ENCODE results near the gene NUP85.
"Not testable (repeated sequence)": the region's sequence is repeated elsewhere in the genome, so short reads cannot be mapped to it uniquely, and the experiment has no call there.

The NUP85 gene

DNA sequence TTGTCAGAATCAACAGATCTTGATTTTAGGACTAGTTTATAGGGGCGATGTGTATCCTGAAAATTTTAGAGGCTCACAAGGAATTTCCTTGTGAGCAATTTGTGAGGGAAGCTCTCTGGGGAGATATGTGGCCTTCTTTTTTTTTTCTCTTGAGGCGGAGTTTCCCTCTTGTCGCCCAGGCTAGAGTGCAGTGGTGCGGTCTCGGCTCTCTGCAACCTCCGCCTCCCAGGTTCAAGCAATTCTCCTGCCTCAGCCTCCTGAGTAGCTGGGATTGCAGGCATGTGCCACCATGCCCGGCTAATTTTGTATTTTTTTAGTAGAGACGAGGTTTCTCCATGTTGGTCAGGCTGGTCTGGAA lies 1.6 kb downstream of the NUP85 start:
- not testable (repeated sequence) for DNase-seq

DNA sequence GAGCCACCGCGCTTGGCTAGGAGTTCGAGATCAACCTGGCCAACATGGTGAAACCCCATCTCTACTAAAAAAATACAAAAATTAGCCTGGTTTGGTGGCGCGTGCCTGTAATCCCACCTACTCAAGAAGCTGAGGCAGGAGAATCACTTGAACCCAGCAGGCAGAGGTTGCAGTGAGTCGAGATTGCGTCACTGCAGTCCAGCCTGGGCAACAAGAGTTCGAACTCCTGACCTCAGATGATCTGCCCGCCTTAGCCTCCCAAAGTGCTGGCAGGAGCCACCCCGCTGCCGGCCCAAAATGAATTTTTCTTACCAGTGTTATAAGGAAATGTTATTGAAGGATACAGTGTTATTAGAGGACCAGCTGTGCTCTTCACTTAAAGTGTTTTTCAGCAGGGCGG lies 2.3 kb downstream of the NUP85 start:
- no peak for DNase-seq

DNA sequence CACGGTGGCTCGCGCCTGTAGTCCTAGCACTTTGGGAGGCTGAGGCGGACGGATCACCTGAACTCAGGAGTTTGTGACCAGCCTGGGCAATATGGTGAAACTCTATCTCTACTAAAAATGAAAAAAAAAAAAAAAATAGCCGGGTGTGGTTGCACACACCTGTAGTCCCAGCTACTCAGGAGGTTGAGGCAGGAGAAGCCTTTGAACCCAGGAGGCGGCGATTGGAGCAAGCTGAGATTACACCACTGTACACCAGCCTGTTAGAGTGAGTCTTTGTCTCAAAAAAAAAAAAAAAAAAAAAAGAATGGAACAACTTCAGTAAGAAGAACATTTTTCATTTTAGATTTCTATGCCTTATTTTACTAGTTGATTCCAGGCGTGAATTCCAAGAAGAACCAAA lies 2.7 kb downstream of the NUP85 start:
- DNase-seq = no peak

DNA sequence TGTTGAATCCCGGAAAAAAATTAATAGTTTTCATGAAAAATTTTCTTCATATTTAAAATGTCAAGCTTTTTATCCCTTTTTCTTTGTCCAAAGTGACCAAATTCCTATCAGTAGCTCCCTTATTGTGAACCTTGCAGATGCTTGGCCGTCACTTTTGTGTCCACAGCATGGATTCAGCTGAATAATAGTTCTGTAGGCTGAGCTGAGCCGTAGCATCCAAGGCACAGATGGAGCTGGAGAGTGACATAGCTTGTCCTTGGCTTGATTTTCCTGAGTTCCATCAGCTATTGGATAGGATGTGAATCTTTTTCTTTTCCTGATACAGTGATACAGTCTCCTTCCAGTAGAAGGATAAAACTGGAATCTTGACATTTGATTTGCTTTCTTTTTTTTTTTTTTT lies 3.6 kb downstream of the NUP85 start:
- no peak for DNase-seq

DNA sequence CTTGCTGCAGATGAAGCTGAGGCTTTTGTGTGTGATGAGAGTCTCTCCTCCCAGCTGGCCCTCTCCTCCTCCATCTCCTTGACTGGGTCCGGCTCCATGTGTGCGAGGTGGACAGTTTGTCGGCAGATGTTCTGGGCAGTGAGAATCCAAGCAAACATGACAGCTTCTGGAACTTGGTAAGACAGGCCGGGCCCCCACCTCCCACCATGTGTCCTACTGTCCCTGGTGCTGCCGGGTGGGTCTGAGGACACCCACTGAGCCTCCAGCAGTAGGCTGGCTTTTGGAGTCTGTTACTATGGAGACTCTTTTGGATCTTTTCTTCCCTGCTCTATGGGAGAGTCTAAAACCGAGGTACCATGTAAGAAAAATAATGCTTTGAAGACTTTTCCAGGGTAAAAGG lies 12.7 kb downstream of the NUP85 start:
- DNase-seq = no peak

DNA sequence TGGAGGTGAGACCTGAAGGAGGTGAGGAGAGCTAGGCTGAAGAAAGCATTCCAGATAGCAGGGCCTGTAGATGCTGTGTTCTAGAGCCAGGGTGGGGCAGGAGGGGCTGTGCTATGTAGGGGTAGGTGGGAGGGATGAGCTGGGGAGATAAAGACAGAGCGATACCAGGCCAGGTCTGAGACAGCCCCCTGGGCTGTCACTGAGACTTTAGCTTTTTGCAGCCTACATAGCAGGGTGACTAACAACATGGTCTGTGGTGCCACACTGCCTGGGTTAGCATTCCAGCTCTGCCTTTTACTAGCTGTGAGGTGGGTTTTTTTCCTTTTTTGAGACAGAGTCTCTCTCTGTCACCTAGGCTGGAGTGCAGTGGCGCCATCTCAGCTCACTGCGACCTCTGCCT lies 14.3 kb downstream of the NUP85 start:
- no peak for DNase-seq

DNA sequence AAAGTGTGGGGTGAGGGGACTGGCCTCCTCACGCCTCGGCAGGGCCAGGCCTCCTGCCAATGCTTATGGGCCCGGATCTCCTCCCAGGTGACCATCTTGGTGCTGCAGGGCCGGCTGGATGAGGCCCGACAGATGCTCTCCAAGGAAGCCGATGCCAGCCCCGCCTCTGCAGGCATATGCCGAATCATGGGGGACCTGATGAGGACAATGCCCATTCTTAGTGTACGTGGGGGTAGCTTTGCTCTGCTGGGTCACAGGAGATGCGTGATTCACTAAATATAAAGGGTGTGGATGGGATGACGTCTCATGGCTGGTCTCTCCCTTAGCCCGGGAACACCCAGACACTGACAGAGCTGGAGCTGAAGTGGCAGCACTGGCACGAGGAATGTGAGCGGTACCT lies 19.5 kb downstream of the NUP85 start:
- DNase-seq = no peak

DNA sequence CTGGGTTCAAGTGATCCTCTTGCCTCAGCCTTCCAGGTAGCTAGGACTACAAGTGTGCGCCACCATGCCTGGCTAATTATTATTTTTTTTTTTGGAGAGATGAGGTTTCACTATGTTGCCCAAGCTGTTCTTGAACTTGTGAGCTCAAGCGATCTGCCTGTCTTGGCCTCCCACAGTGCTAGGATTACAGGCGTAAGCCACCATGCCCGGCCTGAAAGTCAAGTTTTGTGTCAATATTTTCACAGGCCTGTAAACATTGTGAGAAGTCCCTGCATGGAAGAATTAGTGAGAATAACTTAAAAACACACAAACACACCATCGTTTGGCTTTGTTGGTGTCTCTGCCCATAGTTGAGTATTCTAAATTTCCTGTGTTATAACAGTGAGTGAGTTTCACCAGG lies 22.2 kb downstream of the NUP85 start:
- DNase-seq = no peak

DNA sequence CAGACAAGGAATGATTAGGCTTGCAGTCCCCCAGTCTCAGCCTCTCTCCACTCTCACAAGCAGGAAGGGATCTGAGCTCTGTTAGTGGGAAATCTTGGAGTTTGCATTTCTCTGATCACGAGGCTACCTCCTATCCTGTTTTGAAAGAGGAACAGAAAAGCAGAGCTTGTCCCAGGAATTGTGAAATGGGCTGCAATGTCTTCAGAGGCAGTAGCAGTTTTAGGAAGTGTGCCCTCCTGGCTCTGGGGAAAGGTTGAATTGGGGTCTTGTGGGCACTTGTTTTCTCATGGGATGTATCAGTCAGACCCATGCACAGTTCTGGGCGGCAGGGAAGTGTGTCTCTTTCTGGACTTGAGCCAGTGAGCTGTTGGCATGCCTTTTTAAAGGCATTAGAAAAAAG lies 22.8 kb downstream of the NUP85 start:
- no peak for DNase-seq

DNA sequence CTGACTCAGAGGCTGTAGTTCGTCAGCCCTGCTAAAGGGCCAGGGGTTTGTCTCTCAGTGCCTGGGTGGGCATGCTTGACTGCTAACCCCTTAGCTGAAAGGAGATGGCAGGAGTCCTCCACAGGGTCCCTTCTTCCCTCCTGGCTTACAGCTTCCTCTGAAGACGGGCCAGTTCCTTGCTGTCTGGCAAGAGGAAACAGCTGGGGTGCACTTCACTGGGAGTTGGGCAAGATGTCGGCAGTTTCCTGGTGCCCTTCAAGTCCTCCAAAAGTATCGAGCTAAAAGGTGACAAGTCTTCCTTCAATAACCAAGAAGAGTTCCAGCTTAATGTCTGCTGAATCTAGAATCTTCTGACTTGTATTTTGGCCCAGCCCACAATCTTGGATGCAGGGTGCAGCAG lies 23.4 kb downstream of the NUP85 start:
- no peak for DNase-seq

DNA sequence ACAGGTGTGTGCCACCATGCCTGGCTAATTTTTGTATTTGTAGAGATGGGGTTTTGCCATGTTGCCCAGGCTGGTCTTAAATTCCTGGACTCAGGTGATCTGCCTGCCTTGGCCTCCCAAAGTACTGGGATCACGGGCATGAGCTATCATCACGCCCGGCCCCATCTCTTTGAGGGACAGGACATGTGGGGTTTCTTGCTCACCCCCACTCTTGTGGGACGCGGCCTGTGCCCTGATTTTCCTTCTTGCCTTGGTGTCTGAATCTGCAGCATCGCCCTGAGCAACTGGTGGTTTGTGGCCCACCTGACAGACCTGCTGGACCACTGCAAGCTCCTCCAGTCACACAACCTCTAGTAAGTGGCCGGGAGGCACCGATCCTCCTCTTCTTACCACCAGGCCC lies 25.6 kb downstream of the NUP85 start:
- no peak for DNase-seq

DNA sequence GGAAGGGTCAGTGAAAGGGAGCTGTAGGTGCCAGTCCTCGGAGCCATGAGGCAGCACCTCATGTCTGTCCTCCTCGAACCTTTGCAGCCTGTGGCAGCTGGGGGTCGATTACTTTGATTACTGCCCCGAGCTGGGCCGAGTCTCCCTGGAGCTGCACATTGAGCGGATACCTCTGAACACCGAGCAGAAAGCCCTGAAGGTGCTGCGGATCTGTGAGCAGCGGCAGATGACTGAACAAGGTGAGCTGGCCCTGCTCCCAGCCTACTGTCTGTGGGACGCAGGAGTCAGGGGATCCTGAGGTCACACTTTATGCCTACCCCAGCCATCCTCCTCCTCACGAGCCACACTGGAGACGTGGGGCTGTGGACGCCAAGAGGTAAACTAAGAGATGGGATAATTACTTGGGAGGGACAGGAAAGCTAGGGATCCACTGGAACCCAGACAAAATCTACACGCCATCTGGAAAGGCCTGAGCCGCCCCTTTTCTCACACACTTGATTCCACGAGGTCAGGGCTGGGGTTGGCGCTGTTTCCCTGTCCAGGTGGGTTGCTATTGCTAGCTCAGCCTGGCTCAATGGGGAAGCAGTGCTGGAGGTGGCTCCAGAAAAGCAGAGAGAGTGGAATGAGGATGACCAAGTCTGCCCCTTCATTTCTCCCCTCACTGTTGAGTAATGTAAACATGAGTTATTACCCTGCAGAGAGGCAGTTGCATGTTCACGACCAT lies 26.4 kb downstream of the NUP85 start:
- no peak for DNase-seq

DNA sequence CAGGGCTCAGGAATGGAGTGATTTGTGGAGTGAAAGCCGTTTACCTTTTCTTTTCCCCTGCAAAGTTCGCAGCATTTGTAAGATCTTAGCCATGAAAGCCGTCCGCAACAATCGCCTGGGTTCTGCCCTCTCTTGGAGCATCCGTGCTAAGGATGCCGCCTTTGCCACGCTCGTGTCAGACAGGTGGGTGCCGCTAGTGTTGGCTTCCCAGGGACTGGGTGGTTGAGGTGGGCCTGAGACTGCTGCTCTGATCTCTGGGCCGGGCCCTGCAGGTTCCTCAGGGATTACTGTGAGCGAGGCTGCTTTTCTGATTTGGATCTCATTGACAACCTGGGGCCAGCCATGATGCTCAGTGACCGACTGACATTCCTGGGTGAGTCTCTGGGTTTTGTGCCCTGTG lies 27.3 kb downstream of the NUP85 start:
- DNase-seq = no peak

DNA sequence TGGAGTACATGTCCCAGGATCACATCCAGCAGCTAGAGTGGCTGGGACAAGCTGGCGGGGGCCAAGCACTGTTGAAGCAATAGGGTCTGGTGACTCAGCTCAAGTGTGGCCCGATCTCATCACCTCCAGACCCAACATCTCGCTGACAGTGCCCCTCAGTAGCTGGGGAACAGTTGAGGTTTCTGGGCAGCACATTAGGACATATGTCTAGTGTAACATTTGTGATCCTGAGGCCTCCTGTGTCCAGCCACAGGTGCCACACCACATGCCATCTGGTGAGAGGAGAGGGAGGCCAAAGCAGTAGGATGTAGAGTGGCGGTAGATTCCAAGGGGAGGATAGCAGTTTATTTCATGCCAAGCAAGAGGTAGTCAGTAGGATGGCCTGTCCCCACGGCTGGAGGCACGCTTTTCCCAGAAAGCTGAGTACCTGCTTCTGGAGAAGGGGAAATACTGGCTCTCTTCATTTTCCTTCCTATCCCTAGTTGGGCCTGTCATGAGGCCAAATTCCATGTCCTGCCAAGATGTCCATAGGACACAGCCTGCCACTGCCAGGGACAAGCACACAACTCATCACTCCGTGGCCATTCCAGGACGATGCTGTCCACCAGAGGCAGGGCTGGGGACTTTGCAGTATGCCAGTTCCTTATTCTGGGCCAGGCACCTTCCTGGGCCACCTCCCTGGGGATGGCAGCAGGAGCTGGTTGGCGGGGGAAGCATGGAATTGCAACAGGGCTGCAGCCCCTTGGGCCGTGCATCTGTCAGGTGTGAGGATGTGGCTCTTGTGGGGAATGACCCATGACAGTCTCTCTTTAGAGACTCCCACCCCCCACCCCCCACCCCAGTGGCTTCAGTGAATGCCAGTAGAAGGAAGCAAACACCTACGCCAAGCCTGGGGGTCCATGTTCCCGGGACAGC lies 31.9 kb downstream of the NUP85 start:
- DNase-seq = no peak

DNA sequence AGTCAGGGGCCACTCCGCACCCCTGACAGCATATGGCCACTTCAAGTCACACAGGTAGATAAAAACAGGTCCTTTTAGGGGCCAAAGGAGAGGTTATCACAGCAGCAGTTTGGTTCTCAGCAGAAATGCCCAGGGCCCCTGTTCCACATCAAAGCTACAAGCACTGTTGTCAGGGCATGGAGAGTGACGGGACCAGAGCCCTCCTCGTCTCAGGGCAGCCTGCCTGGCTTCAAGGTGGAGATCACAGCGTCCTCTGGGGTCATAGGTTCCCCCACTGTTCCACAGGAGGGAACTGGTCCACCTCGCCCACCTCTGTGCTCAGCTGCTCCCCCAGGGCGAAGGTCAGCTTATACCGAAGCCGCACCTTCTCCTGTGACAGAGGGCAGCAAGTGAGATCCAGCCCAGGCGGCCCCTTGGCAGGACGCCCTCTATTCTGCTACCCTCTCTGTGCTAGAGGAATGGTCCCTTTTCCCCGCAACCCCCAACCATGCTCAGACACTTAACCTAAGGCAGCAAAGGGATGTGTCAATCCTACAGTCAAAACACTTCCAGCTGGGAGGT lies 32.6 kb downstream of the NUP85 start:
- DNase-seq = no peak

DNA sequence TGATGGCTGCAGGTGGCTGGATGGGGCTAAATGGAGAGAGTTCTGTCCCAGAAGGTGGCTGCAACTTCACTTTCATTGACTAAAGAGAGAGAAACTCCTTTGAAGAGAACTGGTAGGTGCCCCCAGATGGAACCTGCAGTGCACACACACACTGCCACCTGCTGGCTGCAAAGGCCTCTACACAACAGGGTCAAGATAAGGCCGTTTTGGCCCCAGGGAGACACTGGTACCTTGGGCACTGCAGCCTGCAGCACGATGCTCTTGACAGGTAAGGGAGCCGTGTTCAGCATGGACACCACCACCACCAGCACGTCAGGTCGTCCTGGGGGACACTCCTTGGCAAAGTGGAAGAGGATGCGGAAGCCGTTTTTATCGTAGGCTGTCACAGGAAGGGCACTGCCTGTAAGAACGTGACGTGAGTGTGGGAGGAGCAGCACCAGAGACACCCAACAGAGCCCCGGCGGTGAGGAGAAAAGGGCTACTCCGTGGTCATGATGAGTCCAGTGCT lies 33.3 kb downstream of the NUP85 start:
- DNase-seq = peak; percentile 68

DNA sequence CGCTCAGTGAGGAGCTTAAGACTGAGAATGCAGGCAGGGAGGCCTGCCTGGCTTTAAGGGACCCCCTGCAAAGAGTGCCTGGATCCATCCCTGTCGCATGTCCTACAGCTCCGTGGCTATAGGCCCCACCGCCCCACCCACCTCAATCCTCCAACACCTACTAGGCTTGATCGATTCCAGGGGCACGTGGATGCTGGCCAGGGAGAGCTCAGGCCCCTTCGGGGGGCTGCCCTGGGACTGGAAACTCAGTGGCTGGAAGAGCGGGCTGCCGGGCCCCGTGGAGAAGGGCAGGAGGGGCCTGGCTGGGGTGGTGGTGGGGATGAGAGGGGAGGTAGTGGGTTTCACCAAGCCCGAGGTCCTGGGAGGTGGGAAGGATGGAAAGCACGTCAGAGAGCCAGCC lies 33.7 kb downstream of the NUP85 start:
- DNase-seq = no peak

DNA sequence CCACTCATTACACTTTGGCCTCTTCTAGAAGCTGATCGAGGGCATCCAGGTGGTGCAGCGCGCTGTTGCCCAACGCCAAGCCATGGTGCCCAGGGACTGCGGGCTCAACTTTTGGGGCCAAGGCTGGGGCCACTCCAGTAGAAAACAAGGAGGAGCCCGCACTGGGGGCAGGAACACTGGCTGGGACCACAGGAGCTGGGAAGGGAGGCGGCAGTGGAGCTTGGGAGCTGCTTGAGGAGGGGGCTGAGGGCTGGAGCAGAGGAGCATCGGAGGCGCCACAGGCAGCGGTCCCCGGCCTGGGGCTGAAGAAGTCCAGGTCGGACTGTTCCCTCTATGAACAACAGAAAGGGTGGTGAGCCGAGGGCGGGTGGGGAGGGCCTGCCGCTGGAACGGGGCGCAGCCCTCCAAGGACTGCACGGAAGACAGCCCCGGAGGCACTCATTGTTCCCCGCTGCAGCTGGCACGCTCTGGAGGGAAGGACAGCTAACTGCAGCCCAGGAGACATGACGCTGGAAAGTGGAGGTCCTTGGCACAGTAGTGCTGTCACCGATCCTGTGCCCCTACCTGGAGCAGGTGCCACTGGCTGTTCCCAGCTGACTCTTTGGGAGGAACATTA lies 34.4 kb downstream of the NUP85 start:
- DNase-seq = no peak

DNA sequence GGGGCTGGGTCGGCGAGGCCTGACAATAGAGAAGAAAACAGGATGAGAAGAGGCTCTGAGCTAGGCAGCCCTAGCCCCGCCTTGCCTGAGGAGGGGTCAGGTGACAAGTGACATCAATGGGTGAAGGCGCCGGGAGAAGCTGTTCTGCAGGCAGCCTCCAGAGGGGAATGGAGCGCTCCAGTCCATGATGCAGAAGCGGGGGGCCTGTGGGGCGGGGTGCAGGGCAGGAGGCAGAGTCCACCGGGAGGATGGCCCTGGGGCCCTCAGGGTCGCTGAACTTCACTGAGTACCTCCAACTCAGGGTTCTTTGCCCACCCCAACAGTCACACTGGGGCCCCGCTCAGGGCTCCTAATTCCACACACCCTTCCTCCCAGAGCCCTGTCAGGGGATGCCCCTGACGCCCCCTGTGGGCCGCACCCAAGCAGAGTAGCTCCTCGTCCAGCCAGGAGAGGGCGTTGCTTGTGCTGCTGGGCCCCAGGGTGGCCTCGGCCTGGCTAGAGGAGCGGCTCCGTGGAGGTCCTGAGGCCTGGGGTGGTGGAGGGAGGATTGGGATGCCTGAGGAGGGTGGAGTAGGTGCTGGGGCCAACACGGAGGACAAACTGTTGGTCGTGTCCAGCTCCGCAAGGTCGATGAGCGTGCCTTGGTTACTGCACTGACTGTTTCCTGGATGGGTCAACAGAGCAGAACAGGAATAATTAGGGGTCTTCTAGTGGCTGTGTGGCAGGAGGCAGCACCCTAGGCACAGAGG lies 35.1 kb downstream of the NUP85 start:
- DNase-seq = peak; percentile 49

DNA sequence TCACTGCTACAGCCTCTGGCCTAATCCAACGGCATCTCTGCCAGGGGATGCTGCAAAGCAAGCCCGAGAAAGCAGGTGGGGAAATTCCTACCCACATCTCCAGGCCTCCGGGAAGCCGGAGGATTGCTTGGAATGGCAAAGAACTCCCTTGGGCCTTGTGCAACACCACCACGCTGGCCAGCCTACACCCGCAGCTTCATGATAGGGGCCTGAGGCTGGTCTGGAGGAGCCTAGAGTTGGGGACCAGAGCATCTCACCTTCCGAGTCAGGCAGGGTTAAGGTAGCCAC lies 35.6 kb downstream of the NUP85 start:
- DNase-seq = no peak

DNA sequence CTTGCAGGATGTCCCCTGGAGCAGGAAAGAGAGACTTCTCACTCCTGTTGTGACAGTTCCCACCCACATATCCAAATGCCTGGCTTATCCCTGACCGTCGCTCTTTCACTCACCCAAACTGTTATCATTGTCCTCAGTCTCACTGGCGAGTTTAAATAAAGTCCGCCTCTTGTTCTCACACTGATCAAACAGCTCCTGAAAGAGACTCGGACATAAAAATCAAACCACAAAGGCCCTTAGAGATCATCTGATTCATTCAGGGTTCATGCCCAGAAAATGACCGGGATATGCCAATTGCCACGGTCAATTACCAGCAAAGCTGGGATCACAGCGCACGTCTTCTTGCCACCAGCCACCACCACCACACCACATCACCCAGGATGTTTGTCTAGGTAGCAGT lies 36.0 kb downstream of the NUP85 start:
- DNase-seq = no peak

DNA sequence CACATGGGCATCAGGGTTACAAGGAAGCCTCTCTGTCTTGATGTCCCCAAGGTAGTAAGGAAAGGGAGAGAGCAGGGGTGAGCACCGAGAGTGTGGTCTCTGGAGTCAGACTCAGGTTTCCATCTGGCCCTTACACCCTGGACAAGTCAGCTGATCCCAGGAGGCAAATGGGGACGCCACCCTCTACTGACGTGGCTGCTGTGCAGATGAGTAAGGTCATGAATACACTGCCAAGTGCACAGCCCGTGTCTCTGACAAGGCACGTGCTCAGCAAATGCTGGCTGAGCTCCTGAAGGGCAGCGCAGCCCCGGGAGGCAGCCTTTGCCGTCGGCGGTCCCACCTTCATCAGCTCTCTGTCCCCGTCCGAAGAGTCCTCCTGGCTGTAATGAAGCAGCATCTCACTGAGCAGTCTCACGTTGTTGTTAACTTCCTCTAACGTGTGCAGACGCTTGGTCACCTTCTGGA lies 36.5 kb downstream of the NUP85 start:
- DNase-seq = no peak

All from CD4-positive, alpha-beta T cell treated with Interleukin-6 for 4 hours (primary cell).